ACHN (cell line): Measurements from ENCODE around the gene PDE9A.

Source experiments
- DNase-seq: peaks from one replicate; pipeline ENCODE4 v3.0.0-alpha.2; 2015
- in situ Hi-C: cut with HindIII; loops from 2 replicates; pipeline ENCODE4 v1.10.0; 2017; ENCODE audit warnings: low sequenced_read_pairs, low pct_ligation_motif_present, low pct_unique_long_range_greater_than_20kb

The PDE9A gene

DNA sequence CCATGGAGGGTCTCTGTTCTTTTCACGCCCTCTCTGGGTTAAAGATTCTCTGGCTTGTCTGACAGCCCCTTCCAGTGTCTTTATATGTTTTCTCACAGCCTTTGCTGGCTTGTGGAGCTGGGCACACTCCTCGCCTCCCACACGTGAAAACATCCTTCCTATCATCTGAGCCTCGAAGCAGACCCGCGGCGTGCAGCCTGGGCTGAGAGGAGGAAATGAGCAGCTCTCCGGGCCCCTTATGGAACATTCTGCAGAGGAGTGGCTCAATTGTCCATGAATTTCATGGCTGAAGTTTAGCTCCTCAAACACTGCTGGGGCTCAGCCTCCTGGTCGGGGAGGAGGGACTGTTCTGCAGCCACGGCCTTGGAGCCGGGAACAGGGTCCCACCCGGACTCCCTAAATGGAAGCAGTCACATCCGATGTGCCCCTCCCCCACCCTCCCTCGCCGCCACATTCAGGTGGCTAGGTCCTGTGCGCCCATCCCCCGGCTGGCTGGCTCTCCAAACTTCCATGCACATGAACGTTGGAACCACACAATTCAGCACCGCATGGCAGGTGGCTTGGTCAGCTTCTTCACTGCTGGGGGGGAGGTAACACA, 15.1 kb upstream of the PDE9A start:
- in situ Hi-C loops: no loop called here
- no peak for DNase-seq

GRCh38 chr21:42639646-42640152, 13.7 kb upstream of the PDE9A start:
- no peak for DNase-seq
- in situ Hi-C loops: no loop called here

DNA sequence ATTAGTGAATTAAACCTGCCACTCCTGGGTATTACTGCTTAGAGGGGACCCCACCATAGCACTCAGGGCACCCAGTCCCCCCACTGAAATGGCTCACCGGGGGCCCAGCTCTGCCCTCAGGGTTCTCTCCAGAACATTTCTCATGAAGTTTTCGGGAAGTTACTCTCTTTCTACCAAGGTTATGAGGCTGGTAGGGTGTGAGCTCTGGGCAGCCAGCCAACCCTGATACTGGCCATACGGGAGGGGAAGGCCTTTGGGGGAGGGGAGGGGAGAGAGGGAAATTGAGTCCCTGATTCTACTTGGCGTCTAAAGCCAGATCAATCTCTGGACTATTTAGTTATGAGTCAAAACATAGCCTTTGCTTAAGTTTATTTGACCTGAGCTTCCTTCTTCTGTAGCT, 12.9 kb upstream of the PDE9A start:
- in situ Hi-C loops: no loop called here
- no peak for DNase-seq

DNA sequence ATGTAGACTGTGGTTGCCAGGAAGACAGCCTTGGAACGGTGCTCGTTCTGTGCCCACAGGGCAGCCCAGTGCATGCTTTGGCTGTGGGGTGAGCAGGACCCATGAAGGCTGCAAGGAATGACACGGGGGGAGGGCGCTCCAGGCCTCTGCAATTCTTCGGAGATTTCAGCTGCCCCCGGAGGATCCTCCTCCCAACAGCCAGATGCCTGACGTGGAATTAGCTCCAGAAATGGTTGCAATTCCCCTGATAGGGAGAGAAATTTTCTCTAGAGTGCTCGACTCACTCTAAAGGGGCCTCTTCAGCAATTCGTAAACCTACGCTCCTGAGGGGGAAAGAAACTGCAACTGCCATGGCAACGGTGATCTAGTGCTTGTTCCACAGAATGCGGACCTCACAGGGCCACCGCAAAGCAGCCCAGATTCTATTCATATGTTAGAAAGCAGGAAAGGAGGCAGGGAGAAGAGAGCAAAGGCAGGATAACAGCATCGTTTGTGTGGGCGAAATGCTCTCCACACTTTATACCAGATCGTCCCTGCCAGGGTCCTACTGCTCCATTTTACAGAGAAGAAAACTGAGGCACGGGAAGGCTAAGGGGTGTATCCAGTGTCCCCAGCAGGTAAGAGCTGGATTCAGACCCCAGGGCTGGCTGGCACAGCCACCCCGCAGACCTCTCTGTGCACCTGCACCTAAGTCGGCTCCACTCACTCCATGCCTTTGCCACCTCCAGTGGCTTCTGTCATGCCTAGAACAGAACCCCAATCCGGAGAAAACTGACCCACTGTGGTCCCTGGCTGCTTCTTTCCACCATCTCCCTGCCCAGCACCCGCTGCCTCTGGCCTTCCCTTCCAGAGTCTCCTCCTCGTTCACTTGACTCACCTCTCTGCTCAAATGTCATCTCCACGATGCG, 11.9 kb upstream of the PDE9A start:
- in situ Hi-C loops: no loop called here
- DNase-seq: no peak

GRCh38 chr21:42642219-42642745, 11.1 kb upstream of the PDE9A start:
- no peak for DNase-seq
- in situ Hi-C loops: no loop called here

GRCh38 chr21:42644223-42645208, 8.9 kb upstream of the PDE9A start:
- DNase-seq: no peak
- in situ Hi-C loops: no loop called here

DNA sequence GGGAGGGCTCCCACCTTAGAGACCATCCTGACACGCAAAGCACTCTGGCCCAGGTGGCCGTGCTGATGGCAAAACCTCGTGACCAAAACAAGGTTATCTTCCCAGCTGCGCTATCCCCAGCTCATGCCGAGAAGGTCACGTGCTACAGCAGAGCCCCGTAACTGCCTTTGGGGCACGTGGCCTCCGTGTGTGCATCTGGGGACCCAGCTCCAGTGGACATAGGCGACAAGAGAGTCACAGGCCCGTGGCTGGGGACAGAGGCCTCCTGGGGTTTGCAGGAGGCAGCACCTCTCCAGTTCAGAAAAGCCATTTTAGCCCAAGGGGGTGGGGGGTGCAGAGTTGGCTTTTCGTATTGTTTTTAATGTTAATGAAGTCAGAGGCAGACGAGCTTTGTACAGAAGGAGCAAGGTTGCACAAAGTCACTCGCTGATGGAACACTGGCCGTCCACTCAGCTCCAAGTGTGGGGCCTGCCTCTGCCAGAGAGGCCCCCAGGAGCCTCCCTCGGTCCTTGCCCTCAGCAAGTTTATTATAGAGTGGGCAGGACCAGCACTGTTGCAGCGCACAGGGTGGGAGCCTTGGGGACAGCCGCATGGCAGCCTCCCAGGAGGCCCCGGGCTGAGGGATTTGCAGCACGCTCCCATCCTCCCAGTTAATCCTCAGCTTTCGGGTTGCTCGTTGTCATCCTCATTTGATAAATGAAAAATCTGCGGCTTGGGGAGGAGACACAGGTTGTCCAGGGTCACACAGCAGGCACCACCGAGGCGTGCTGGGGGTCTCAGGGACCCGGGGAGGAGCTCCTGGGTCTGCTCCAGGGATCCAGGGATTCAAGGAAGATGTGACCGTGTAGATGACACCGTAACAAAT, 8.0 kb upstream of the PDE9A start:
- in situ Hi-C loops: no loop called here

DNA sequence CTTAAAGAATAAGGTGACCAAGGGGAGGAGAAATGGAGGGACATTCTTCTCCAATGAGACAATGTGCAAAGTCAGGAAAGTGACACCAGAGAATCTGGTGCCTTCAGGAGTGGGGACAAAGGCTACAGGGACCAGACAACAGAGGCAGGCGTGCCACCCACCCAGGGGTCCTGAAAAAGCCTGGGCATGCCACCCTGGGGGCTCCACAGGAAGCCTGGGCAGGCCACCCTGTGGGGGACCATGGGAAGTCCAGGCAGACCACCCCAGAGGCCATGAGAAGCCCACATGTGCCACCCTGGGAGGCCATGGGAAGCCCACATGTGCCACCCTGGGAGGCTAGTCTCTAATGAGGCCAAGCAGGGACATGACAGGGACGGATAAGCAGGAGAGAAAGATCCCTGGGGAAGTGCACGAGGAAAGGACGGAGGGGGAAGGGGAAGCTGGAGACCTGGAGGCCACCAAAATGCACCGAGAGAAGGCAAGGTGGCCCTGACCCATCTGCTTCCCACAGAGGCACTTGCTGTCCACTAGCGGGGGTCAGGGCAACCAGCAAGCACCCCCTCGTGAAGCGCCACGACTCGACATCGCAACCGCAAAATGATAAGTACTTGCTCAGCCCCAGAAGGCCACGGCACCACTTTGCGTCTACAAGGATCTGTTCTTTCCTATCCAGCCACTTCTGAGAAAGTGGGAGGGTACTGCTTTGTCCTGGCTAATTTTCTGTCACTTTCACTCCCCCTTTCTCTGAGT, 7.2 kb upstream of the PDE9A start:
- in situ Hi-C loops: no loop called here
- no peak for DNase-seq

More for the DNA sequence above, 8.0 kb upstream of the PDE9A start:
- DNase-seq: no peak

- no peak for DNase-seq
- in situ Hi-C loops: no loop called here
These were observed 6.6 kb upstream of the PDE9A start for GRCh38 chr21:42646836-42647235.

DNA sequence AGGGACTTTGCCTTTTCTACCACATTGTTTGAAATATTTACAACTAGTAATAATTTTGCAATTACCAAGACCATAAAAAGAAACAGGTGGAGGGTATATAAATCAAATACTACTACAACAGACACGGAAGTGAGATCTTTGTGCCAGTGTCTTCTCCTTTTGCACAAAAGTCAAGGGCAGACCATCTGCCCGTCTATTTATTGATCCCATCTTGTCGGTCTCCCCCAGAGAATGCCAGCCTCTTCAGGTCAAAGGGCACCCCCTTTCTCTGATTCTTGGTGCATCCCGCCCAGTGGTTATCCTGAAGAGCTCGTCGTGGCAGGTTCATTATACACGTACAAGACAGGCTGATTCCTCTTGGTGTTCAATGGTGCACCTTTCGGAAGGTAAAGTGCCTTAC, 4.8 kb upstream of the PDE9A start:
- in situ Hi-C loops: no loop called here
- no peak for DNase-seq

DNA sequence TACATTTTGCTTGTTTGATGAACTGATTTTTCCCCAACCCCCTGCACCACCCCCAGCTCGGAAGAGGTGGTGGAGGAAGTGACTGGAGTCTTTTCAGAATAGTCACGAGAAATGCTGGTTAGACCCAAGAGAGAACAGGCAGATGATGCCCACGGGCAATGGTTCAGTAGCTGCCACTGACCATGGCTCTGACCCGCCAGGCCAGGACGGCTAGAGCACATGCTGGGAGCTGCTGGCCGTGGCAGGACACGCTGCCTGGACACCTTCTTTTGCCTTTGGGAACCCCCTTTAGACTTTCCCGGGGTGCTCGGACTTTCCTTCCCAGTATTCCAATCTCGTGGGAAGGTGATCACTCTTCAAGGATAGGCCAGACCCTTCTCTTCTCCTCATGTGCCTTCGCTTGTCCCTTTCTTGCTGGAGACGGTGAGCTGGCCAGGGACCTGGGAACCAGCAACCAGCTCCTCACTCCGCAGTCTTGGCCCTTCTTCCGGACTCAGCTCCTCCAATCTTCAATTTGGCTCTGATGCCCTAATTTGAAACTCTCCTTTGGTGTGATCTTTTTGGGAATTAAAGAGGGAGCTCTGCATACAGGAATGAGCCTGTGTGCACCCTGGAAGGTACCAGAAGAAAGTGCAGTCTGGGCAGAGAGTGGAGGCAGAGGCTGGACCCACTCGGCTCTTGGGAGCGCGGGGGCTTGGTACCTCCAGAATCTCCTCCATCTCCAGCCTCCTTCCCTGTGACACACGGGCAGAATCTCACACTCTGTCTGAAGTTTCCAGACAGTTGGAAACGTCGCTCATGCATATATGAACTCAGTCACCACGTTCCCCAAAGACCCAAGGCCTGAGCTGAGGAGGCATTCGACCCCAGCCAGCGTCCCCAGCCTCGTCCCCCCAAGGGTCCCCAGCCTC, 4.0 kb upstream of the PDE9A start:
- in situ Hi-C loops: no loop called here

GRCh38 chr21:42650033-42650370, 3.4 kb upstream of the PDE9A start:
- in situ Hi-C loops: no loop called here

More for the DNA sequence above, 4.0 kb upstream of the PDE9A start:
- no peak for DNase-seq

GRCh38 chr21:42650441-42651421, 2.7 kb upstream of the PDE9A start:
- in situ Hi-C loops: no loop called here
- no peak for DNase-seq

More at GRCh38 chr21:42650033-42650370, 3.4 kb upstream of the PDE9A start:
- no peak for DNase-seq

DNA sequence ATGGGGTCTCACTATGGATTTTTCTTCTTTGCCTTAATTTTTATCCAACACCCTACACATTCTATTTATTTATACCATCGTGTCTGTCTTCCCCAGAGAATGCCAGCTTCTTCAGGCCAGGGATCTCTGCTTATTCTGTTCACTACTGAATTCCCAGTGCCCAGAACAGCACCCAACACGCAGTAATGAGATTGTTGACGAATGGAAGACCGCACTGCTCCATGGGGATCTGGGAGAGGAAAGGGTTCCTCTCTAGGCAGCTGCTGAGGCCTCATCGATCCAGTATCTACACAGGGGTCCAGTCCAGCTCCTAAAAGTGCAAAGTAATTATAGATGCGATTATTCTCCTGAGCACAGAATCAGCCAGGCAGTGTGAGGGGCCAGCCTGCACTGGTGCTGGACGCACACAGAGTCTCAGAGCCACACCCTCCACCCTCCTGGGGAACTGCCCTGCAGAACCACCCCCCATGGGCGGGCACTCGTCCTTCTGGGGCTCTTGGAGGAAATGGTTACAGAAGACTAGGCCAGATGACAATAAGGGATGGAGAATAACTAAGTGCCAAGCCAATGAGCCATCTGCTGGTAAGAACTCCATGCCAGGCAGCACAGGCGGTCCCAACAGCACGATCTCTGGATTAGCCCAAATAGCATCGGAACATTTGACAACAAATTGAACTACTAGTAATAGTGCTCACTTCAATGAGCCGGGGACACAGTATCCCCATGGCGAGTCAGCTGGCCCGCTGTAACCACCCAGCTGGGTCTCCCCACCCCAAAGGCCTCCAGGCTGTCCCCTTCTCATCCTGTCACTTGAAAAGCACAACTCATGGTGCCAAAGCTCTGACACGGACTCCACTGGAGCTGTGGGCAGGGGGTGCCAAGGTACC, 1.7 kb upstream of the PDE9A start:
- DNase-seq: no peak
- in situ Hi-C loops: no loop called here
